Gastroesophageal sphincter (tissue), 4 donors: ENCODE data around the gene CNTNAP2. TPM values are rescaled to one million over a fixed set of nuclear protein-coding genes. Genes with fewer than 3 reads are reported as not detected.

Source experiments
- ATAC-seq: fragments of 150-250 bp; one replicate; pipeline ENCODE4 v1.9.1; 2016; ENCODE audit warnings: mild to moderate bottlenecking, moderate library complexity
- H3K27ac ChIP-seq, 4 donors: fragments of 200-600 bp; sonication (generic) in 3 of 4; 1 replicate in 3 of 4; 2 replicates in 1 of 4; pipeline ENCODE4 v1.5.1; 2016 to 2019
- H3K27me3 ChIP-seq: fragments of 200-600 bp; sonication (generic); one replicate; pipeline ENCODE4 v1.5.1; 2019
- H3K36me3 ChIP-seq, 2 donors: fragments of 200-600 bp; sonication (generic); one replicate each; pipeline ENCODE4 v1.5.1; 2019; ENCODE audit warnings: control low read depth in 1 of 2
- H3K4me1 ChIP-seq, 3 donors: fragments of 200-600 bp; sonication (generic); 1 replicate in 2 of 3; 2 replicates in 1 of 3; pipeline ENCODE4 v1.5.1; 2016 to 2019; ENCODE audit warnings: control low read depth in 2 of 3
- H3K4me3 ChIP-seq, 2 donors: fragments of 200-600 bp; sonication (generic); one replicate each; pipeline ENCODE4 v1.5.1; 2019; ENCODE audit warnings: mild to moderate bottlenecking in 1 of 2, moderate library complexity in 1 of 2
- H3K9me3 ChIP-seq, 3 donors: fragments of 200-600 bp; sonication (generic); one replicate each; pipeline ENCODE4 v1.5.1; 2017 to 2019; ENCODE audit warnings: control low read depth in 2 of 3
- CTCF ChIP-seq, 4 experiments: fragments of 200-600 bp in 2 of 4; fragments of 450-650 bp in 2 of 4; sonication (generic) in 1 of 4; IDR thresholded peaks; one replicate each; pipeline ENCODE4 v1.5.1; 2017 to 2019; ENCODE audit warnings: antibody characterized with exemption in 4 of 4, mild to moderate bottlenecking in 2 of 4, moderate library complexity in 2 of 4
- EP300 ChIP-seq: sonication (generic); formaldehyde crosslinking; IDR thresholded peaks from one replicate; pipeline ENCODE4 v1.6.1; 2017; ENCODE audit warnings: antibody characterized with exemption, mild to moderate bottlenecking
- POLR2A ChIP-seq, 2 donors: fragments of 450-650 bp; IDR thresholded peaks; one replicate each; pipeline ENCODE4 v1.6.1; 2017; ENCODE audit warnings: antibody characterized with exemption in 2 of 2, mild to moderate bottlenecking in 2 of 2, moderate library complexity in 1 of 2
- POLR2AphosphoS5 ChIP-seq: sonication (generic); formaldehyde crosslinking; IDR thresholded peaks from one replicate; pipeline ENCODE4 v1.6.1; 2017; ENCODE audit warnings: antibody characterized with exemption
- WGBS, 2 donors: methylation state at CpG; one replicate each; pipeline ENCODE4 v1.1.5; 2018; ENCODE audit warnings: low coverage in 1 of 2; 5-methylcytosine and 5-hydroxymethylcytosine counted together
- total RNA-seq, 4 donors: library from RNA; depleted of rRNA; stranded (reverse); fragments of >200 nt; gene quantifications; one replicate each; pipeline ENCODE4 v1.1.0, GENCODE V29; 2016

The CNTNAP2 gene
- total RNA-seq, 4 donors from 2014 or later: 1.5 to 8.9 (median 3.2) TPM

GRCh38 chr7:147296201-147296600 is 1179.6 kb downstream of the CNTNAP2 start:
- no peak overlapping the region for H3K27ac ChIP-seq
- TF ChIP-seq CTCF (IDR thresholded peaks at IDR 0.05) (no peak), EP300 (no peak), POLR2AphosphoS5 (no peak), POLR2A (IDR thresholded peaks at IDR 0.05) (no peak)
- no peaks in the 10 kb centered on the region for H3K4me1 ChIP-seq
- H3K27me3 ChIP-seq: no peaks in the 10 kb centered on the region
- no peak for ATAC-seq
- no peaks in the 10 kb centered on the region for H3K9me3 ChIP-seq
- H3K36me3 ChIP-seq: no peaks in the 10 kb centered on the region
- H3K4me3 ChIP-seq: no peak overlapping the region

GRCh38 chr7:147296986-147297385 is 1180.4 kb downstream of the CNTNAP2 start:
- 29 to 36% methylated on average over 1 of the region's 1 CpG for WGBS, 2 donors
- TF ChIP-seq POLR2AphosphoS5: no peak
- TF ChIP-seq CTCF (IDR thresholded peaks at IDR 0.05): no peak
- no peak for TF ChIP-seq EP300
- TF ChIP-seq POLR2A (IDR thresholded peaks at IDR 0.05): no peak
- no peak overlapping the region for H3K4me3 ChIP-seq
- H3K36me3 ChIP-seq: no peaks in the 10 kb centered on the region
- H3K4me1 ChIP-seq: no peaks in the 10 kb centered on the region
- no peak for ATAC-seq
- H3K27ac ChIP-seq: no peak overlapping the region
- H3K27me3 ChIP-seq: no peaks in the 10 kb centered on the region
- no peaks in the 10 kb centered on the region for H3K9me3 ChIP-seq

DNA sequence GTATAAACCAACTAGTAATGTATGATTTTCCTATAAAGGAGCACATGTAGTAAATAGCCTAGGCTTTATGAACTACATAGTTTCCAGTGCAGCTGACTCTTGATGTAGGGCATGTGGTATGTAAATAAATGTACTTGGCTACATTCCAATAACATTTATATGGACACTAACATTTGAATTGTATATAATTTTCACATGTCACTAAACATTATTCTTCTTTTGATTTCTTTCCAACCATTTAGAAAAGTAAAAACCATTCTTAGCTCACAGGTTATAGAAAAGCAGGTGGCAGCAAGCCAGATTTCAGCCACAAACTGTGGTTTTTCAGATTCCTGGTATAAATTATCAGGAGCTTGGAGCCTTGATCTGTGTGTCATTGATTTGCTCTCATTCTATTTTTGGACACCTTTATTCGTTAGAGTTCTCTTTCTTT is 1182.0 kb downstream of the CNTNAP2 start:
- ATAC-seq: no peak
- no peaks in the 10 kb centered on the region for H3K27me3 ChIP-seq
- H3K4me3 ChIP-seq: no peak overlapping the region
- WGBS, 2 donors: 8% methylated on average over 1 of the region's 1 CpG; no CpG with 5 or more reads in 1 of the 2 donors
- H3K4me1 ChIP-seq: no peaks in the 10 kb centered on the region
- H3K27ac ChIP-seq: no peak overlapping the region
- no peaks in the 10 kb centered on the region for H3K36me3 ChIP-seq
- no peaks in the 10 kb centered on the region for H3K9me3 ChIP-seq
- no peak for TF ChIP-seq EP300
- TF ChIP-seq POLR2A (IDR thresholded peaks at IDR 0.05): no peak
- no peak for TF ChIP-seq POLR2AphosphoS5
- TF ChIP-seq CTCF (IDR thresholded peaks at IDR 0.05): no peak

DNA sequence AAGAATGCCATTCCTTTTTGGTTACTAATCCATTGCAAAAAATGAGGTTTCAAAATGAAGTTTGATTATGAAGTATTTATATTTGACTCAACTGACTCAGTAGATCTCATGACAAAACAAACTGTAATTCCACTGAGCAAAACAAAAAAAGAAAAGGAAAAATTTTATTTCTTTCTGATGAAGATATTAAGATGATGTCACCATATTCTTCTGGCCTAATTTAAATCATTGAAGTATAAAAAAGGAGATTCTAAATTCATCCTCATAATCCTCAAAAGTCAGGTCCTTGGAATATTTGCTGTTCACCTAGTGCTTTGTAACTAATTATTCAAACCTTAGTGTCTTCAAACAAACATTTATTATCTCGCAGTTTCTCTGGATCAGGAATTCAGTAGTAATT is 1183.7 kb downstream of the CNTNAP2 start:
- Histone ChIP-seq H3K27me3 (no peaks in the 10 kb centered on the region), H3K4me1 (no peaks in the 10 kb centered on the region), H3K27ac (no peak overlapping the region), H3K36me3 (no peaks in the 10 kb centered on the region), H3K4me3 (no peak overlapping the region), H3K9me3 (no peaks in the 10 kb centered on the region)
- 64 to 93% methylated on average over 1 of the region's 1 CpG for WGBS, 2 donors
- no peak for ATAC-seq
- TF ChIP-seq POLR2A (IDR thresholded peaks at IDR 0.05): no peak
- TF ChIP-seq CTCF (IDR thresholded peaks at IDR 0.05): no peak
- no peak for TF ChIP-seq EP300
- TF ChIP-seq POLR2AphosphoS5: no peak

- WGBS, 2 donors: 85 to 95% methylated on average over 2 of the region's 2 CpGs
- Histone ChIP-seq H3K27me3 (no peaks in the 10 kb centered on the region), H3K27ac (no peak overlapping the region), H3K4me3 (no peak overlapping the region), H3K9me3 (no peaks in the 10 kb centered on the region), H3K36me3 (no peaks in the 10 kb centered on the region), H3K4me1 (no peaks in the 10 kb centered on the region)
- no peak for ATAC-seq
- TF ChIP-seq CTCF (IDR thresholded peaks at IDR 0.05): no peak
- TF ChIP-seq POLR2A (IDR thresholded peaks at IDR 0.05): no peak
- TF ChIP-seq POLR2AphosphoS5: no peak
These were observed 1187.8 kb downstream of the CNTNAP2 start for GRCh38 chr7:147304376-147304775.
